HG03432 (cell line): ENCODE results near the gene TAPT1.
"Not testable (repeated sequence)": the region's sequence is repeated elsewhere in the genome, so short reads cannot be mapped to it uniquely, and the experiment has no call there.

Experiments
- ATAC-seq: cut with Tn5 transposase; IDR thresholded peaks from one replicate; pipeline ENCODE4 v1.9.1; 2021; ENCODE audit warnings: mild to moderate bottlenecking, moderate library complexity; ENCODE audit not compliant: unreplicated experiment

Gene TAPT1

DNA sequence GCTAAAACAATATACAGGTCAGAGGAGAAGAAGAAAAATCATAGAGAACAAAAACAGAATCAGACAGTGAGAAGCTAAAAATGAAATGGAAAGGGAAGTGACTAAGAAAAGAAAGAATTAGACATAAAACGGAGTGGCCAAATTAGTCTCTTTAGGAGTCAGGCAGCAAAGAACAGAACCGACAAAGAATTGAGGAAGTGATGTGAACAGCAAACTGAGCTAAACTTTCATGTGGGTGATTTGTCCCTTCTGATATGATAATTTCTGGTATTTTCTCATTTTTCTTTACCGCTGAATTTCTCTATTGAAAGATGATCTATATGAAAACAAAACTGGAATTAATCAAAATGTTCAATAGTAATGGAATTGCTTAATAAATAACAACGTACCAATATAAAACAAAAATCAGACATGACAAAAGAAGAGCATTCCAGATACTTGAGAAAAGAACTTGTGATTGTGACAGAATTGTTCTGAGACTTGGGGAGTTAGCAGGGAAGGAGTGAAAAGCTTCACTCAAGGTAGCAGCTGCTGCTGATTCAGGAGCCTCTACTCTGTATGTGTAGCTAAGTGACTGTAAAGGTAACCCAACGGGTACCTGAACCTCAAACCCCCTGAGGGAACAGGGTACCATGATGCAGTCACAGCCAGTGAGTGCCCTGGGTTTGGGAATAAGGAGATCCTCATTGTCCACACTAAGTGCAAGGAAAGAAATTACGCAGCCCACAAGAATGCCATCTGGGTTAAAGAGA lies 8.8 kb downstream of the TAPT1 start:
- peak; percentile 82 for ATAC-seq

DNA sequence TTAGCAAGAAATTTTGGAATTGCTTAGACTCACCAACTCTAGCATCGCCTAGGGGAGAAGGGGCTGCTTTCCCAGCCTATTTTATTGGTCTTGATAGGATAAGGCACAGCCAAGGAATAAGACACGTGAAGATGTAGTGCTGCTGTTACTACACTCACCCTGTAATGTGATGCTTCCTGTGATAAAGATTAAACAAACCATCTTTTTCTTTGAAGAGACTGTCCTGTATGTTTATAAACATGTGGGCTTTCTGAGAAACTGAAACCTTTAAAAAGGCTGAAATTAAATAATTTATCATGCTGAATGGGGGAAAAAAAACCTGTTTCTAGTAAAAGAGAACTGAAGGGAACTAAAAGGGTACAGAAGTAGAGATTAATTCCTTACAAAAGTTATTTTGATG lies 13.2 kb downstream of the TAPT1 start:
- ATAC-seq: no peak

DNA sequence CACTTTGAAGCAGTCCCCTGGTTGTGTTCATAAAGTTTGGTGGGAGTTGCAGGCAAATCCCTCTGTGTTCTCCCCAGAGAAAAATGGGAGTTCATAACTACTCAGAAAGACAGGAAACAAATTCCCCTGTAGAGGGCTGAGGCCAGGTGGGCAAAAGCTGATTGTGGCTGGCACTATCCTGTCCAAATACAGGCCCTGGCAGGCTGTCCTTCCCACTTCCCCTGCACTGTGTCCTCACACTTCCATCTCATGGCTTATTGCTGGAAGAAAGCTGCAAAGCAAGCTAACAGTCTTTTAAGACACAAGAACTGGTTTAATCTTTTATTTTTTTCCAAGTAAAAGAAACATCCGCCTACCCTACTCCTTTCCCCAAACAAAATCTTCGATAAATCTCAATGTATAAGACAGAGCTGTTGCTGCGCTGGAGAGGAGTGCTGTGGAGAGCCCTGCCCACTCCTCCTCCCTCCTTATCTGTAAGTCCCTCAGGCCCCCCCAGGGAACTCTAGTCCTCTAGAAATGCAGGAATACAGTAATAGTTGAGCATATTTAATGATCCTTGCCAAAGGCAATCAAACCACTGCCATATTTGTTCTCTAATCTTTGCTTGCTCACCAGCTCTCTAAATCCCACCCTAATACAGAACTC lies 14.0 kb downstream of the TAPT1 start:
- no peak for ATAC-seq

DNA sequence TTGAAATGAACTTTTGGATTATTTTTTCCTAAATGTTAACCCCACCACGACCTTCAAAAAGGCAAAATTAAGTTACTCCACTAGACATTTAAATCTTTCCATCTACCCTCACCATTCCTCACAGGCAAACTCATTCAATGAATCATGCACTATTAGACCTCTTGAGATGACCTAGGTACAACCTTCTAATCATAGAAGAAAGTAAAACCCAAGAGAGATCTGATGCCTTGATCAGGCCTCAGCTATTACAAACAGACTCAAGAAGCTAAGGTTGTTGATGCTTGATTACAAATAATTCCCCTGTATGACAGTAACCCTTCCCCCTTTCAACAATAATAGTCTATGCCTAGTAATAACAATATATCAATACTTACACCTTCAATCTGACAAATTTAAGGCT lies 18.9 kb downstream of the TAPT1 start:
- no peak for ATAC-seq

DNA sequence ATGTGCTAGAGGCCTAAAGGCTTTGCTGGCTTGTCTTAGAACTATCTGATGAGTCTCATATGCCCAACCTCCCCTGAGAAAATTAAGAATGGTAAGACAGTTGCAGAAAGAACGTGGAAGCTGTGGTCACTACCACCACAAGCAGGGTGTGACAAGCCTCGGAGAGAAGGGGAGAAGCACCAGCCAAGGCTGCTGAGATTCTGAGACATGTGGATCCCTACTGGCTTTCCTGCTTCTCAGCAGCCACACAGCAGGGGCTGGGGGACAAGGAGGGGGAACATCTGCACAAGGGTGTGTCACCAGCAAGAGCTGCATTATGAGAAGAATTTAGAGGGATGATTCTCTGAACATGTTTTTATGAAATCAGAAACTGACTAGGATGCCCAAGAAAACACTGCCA lies 19.4 kb downstream of the TAPT1 start:
- ATAC-seq: no peak

DNA sequence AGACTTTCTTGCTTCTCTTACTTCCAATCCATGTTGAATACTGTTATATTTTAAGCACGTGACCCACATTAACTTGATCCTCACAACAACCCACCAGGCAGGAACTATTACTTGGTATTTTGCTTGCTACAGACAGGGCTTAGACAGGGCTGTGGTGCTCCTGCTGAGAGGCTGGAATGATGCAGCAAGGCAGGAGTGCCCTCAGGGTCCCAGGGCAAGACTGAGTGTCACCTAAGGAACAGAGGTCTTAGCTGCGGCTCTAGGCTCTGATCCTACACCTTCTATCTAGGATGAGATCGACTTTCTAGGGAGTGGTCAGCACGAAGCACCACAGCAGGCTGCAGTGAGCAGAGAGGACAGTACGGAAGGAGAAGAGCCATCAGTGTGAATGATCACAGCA lies 20.0 kb downstream of the TAPT1 start:
- ATAC-seq: no peak

DNA sequence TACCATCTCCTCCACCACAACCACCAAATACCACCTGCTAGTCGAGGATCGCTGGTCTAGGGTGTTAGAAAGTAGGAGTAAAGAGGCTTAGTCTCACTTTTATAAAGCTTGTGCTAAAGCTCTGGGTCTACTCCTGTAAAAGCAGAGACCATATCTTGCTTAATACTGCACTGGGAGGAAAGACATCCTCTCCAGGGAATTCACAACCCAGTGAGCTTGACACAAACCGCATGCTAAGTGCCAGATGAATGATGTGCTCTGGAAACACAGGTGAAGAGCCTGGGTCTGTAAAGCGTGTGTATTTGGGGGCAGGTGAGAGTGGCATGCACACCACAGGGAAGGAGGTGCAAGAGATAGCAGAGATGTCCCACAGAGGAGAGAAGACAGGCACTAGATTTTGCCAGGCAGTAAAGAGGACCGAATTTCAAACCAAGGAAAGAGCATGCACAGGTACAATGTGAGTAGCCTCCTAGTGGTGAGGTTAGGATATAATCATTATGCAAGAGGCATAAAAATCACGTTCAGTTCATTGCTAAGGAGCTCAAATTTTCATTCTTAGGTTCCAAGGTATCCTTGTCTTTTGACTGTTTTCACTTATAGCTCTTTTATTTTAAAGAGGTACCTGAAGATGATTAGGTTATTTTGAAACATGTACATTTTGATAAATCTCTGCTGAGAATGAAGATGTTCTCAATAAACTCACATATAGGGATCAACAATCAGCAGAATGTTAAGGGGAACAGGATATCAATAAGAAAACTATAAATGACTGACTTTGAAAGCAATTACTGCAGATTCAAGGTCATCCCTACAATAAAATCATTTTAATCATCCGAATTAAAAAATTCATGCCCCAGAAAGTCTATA lies 20.7 kb downstream of the TAPT1 start:
- ATAC-seq: peak; percentile 89

DNA sequence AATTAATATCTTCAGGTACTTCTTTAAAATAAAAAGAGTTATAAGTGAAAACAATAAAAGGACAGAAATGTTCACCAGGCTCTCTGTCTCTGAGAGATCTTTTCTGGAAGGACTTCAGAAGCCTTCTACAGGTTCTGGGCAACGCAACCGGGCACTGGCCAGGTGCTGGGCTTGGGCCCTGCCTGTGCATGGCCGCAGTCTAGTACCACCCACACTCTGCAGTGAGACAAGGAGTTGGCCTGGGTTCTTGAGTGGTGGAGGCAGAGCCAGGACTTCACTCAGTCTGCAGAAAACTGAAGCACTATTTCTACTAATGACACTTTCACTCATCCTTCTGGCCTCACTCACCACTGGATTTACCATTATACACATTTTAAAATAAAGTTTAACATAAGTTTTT lies 21.8 kb downstream of the TAPT1 start:
- ATAC-seq: no peak

DNA sequence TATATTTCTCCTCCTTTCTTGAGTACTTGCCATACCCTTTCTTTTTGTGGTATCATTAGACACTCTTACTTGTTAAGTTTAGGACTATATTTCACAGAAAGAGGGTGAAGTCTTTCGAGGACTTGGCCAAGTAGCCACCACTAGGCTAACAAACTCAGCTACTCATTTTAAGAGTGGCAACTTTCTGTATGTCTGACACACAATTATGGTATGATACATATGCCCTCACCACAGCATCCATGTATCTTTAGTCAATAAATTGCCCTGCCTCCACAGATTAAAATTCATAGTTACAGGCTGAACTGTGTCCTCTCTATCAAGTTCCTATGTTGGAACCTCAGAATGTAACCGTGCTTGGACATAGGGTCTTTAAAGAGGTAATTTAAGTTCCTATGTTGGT lies 23.2 kb downstream of the TAPT1 start:
- ATAC-seq: no peak

DNA sequence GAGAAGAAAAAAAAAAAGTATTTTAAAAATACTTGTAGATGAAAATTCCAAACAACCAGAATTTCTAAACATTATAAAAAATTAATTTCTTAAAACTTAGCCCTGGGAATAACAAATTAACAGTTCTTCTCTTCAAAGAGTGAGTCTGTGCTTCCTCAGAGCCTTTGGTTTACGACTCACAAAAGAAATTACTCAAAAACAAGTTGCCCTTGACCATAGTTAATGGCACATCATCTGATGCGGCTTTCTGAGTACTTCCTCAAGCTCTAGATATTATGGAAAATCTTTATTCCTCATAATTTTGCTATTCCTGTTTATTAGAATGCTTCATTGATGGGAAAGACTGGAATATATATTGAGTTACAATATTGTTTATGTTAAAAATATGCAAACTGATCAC lies 23.7 kb downstream of the TAPT1 start:
- no peak for ATAC-seq

DNA sequence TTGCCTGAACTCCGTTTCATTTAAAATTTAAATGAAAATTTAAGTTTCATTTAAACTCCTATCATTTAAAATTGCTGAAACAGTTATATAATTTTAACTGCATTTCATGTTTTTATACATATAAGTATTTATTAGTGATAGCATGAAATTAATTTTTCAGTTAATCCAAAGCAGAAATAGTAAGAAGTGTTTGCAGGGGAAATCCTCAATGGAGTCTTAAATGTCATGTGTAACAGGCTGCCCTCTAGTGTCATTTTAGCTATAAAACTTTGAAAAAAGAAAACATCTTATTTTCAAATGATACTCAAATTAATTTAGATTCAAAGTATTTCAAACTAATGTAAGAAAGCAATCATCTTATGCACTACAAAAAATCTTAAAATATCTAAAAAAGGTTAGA lies 27.2 kb downstream of the TAPT1 start:
- no peak for ATAC-seq

DNA sequence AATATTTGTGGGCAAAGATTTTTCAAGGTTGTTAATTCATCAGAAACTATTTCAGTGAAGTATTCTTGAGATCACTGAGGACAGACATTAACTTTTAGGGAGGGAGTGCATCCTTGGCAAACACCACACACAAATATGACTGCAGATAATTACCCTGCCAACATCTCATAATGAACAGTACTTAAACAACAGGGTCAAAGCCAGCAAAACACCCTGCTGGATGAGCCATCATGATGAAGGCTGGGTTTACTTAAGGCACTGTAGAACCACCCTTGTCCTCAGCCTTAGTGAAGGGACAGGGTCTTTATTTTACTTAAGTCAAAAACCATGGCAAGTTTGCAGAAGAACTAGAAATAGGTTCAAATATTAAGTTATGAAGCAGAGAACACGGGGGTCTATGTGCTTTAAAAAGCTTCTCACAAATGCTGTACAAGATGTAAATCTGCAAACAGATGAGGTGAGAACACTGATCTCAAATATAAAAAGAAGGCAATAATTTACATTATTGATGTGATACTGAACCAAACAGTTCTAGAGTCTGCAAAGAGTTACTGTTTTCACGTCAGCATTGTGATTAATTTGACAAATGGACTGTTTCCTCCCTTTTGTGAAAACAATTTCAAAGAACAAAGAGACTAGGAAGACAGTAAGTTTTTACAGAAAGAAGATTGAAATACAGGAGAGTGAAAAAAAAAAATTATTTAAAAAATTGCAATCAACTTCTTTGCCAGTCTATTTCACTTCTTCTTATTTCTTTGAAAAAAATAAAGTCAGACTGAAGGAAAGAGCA lies 28.2 kb downstream of the TAPT1 start:
- no peak for ATAC-seq

DNA sequence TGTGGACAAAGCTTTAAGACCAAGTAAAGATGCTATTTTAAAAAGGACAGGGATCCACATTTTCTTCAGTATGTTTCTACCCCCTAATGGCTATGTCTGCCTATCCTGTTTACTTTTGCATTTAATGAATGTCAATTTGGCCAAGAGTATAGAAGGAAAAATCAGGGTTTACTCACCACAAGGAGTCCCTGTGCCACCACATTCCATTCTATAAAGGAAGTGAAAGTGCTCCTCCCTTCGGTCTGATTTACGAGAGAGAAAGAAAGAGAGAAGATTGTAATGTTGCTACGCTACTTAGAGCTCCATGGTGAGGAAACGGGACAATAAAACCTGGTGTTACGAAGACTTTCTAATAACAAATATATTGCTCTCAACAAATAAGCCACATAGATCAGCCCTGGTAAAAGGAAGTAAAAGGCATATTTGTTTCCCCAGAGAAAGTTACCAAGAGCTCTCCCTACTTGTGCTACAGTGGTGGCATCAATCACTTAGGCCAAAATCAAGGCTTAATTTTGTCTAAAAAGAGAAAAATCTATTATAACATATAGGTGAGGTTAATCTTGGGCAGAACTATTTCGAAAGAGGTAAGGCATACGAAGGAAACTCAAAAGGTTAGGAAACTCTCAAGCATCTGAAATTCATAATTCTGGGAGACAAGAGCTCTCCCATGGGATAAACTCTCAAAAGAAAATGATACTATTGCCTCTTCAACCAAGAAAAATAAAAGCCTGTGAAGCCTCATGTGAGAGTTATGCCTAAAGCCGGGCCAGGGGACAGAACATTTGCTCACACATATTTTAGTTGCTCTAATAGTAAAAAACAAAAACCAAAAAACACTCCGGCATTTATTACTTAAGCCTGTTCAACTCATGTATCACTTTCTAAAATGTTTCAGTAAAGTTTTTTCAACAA lies 29.5 kb downstream of the TAPT1 start:
- ATAC-seq: peak; percentile 83

DNA sequence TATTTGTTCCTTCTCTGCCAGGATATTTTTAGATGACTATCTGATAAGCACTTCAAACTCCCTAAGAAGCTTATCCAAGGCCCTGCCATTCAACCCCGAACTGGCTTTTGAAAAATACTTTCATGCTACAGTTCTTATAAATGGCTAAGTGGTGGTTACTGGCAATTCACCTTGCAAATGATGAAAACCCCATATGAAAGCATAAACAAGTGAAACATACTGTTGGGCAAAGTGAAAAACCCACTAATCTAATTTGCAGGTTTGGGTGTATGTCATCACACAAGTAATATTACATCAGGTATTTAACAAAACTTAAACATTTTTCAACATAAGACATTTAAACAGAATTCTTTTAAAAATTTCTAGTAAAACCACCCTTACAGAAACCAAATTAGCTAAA lies 31.1 kb downstream of the TAPT1 start:
- ATAC-seq: no peak

DNA sequence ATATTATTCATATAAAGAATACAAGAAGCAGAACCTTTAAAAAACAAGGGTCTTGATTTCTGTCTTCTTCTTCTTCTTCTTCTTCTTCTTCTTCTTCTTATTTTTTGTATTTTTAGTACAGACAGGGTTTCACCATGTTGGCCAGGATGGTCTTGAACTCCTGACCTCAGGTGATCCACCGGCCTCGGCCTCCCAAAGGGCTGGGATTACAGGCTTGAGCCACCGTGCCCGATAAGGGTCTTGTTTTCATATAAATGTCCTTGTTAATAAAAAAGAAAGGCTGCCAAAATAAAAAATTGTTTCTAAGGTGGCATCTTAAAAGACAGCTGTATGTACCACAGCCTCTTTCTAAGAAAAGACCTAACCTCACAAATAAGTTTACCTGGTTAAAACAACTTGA lies 31.5 kb downstream of the TAPT1 start:
- ATAC-seq: not testable (repeated sequence)

DNA sequence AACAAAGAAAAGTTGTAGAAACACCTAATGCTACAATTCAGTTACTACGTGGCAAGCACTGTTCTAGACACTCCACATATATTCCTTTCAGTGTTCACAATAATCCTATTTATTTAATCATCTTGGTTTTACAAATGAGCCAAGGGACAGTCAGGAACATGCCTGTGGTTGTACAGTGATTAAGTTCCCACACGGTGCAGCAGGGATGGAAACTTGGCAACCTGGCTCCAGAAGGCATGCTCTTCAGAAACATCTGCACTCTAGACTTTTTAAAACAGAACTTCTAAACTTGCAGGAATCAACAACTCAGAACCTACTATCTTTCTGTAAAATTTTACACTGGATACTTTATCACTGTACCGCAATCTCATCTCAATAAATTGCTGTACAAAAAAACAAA lies 32.1 kb downstream of the TAPT1 start:
- ATAC-seq: no peak

DNA sequence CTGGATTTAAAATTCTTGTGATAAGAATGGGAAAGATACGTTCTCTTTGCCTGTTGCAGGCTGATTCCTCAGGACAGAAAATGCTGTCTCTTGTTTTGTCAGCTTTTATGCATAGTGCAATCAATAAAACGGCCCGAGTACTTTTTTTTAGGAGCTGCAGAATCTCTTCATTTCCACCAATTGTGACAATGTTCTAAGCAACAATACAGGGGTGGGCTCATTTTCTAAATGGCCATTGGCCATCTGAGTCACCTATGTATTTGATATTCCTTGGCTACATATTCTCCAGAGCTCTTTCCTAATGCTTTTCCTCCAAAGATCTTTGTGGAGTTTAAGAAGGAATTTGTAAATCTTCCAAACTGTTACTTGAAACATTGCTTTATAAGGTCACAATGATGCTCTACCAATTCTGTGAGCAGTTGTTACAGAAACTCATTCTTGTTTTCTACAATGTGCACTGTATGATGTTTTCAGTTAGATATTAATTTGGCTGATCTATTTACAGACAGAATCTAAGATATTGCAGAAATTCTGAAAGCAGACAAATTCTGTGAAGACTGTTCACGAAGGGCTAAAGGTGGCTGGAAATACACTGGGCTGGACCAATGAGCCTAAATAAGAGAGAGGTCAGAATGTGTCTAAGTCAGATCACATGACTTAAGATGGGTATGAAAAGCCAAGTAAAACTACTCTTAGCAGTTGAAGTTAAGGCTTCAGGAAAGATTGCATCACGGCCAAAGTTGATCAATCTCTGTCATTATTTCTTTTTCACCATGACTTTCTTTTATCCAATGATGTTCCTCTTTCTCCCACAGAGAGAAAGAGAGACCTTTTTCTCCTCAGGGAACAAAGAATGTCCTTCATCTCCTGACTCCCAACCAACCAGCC lies 33.4 kb downstream of the TAPT1 start:
- no peak for ATAC-seq

DNA sequence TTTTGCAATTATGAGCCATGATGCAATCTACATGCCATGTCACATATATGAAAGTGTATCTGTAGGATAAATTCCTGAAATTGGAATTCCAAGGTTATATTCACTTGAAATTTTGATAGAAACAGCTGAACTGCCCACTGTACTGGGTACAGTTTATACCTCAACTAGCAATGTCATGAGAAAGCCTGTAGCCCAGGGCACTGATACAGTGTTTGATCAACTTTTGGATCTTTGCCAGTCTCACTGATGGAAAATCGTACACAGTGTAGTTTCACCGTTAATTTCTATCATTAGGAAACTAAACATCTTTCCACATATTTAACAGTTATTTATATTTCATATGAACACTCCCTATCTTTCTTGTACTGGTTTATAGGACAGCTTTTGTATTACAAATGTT lies 34.2 kb downstream of the TAPT1 start:
- no peak for ATAC-seq

DNA sequence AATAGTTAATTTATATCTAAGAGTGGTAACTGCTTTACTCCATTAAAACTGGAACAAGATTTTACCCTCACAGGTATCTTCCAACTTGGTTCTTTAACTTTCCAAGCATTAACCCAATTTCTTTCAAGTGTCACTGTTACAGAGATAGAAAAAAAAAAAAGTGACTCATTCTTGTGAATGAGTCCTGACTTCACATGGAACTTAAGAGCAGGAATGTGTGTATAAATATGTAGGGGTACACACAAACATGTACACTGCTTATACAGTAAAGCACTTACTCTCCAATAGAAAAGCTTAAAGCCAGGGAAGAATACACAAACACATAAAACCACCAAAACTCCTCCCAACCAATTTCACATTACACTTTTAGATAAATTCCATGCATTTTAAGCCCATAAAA lies 38.8 kb downstream of the TAPT1 start:
- no peak for ATAC-seq
